OCI-LY7 (cell line): Measurements from ENCODE around the gene C1orf174. TPM values are rescaled to one million over a fixed set of nuclear protein-coding genes. Genes with fewer than 3 reads are reported as not detected.
A peak's percentile ranks its signal among the peaks of the same experiment; 100 is the strongest.

ENCODE experiments used
- BruUV-seq: library from RNA; stranded (reverse); fragments of 400-500 nt; replicated peaks from 2 replicates; lab custom pipeline; 2021; lab: Mats Ljungman, UMichigan
- CTCF ChIA-PET: fragments of 300-600 bp; sonication (Branson Sonifier 250); formaldehyde crosslinking; loops from one replicate; lab custom pipeline; 2022; ENCODE audit warnings: antibody characterized with exemption; ENCODE audit not compliant: unreplicated experiment; lab: Charles Lee
- POLR2A ChIA-PET: fragments of 300-600 bp; sonication (Branson Sonifier 250); formaldehyde crosslinking; loops from one replicate; lab custom pipeline; 2022; ENCODE audit warnings: antibody characterized with exemption; lab: Charles Lee
- DNase-seq: peaks from one replicate; pipeline ENCODE4 v3.0.0-alpha.2; 2015; ENCODE audit warnings: low spot score
- H2AFZ ChIP-seq: fragments of 200-600 bp; sonication (generic), shearing (Covaris generic); 2 replicates; pipeline ENCODE4 v1.6.1; 2014; ENCODE audit warnings: mild to moderate bottlenecking, antibody characterized with exemption, low read length, moderate library complexity
- H3K27ac ChIP-seq: fragments of 200-600 bp; sonication (generic); 2 replicates; pipeline ENCODE4 v1.5.1; 2014; ENCODE audit warnings: mixed run types, low read depth, mild to moderate bottlenecking, moderate library complexity, low read length, inconsistent platforms; ENCODE audit not compliant: poor library complexity, severe bottlenecking
- H3K36me3 ChIP-seq: fragments of 200-600 bp; sonication (generic); 2 replicates; pipeline ENCODE4 v1.6.1; 2014; ENCODE audit warnings: mild to moderate bottlenecking, antibody characterized with exemption, low read length, moderate library complexity, mixed read lengths; ENCODE audit not compliant: insufficient read depth
- H3K4me1 ChIP-seq: fragments of 200-600 bp; sonication (generic); 2 replicates; pipeline ENCODE4 v1.5.1; 2014; ENCODE audit warnings: mild to moderate bottlenecking, low read length; ENCODE audit not compliant: insufficient read depth, poor library complexity, severe bottlenecking
- H3K4me2 ChIP-seq: fragments of 200-600 bp; sonication (generic); 2 replicates; pipeline ENCODE4 v1.6.1; 2014; ENCODE audit warnings: mild to moderate bottlenecking, low read length
- H3K4me3 ChIP-seq: fragments of 200-600 bp; sonication (generic); 2 replicates; pipeline ENCODE4 v1.5.1; 2014; ENCODE audit warnings: mild to moderate bottlenecking, low read depth, low read length; ENCODE audit not compliant: poor library complexity, severe bottlenecking
- H3K79me2 ChIP-seq: fragments of 200-600 bp; sonication (generic); 2 replicates; pipeline ENCODE4 v1.6.1; 2016; ENCODE audit warnings: low read depth, mild to moderate bottlenecking, low read length, moderate library complexity, mixed read lengths; ENCODE audit not compliant: insufficient read depth
- H3K9me2 ChIP-seq: fragments of 200-600 bp; sonication (generic); 2 replicates; pipeline ENCODE4 v1.6.1; 2016; ENCODE audit warnings: mild to moderate bottlenecking, low read length, mixed read lengths; ENCODE audit not compliant: insufficient read depth
- H3K9me3 ChIP-seq: fragments of 200-600 bp; sonication (generic); 2 replicates; pipeline ENCODE4 v1.6.1; 2014; ENCODE audit warnings: mild to moderate bottlenecking, mixed run types, low read length, mixed read lengths
- H4K20me1 ChIP-seq: fragments of 200-600 bp; sonication (generic); 2 replicates; pipeline ENCODE4 v1.6.1; 2014; ENCODE audit warnings: mild to moderate bottlenecking, antibody characterized with exemption, low read length, moderate library complexity, mixed read lengths; ENCODE audit not compliant: insufficient read depth
- CTCF ChIP-seq: fragments of 200-600 bp; sonication (generic); conservative IDR thresholded peaks from 2 replicates; pipeline ENCODE4 v1.5.1; 2014; ENCODE audit warnings: mild to moderate bottlenecking, antibody characterized with exemption, low read length, moderate library complexity, mixed read lengths
- EZH2phosphoT487 ChIP-seq: fragments of 200-600 bp; sonication (generic); IDR thresholded peaks from 2 replicates; pipeline ENCODE4 v1.6.1; 2018; ENCODE audit warnings: low read depth, borderline replicate concordance, mild to moderate bottlenecking, mixed run types, antibody characterized with exemption, low read length, moderate library complexity, mixed read lengths
- intact Hi-C: fragments of 100-400 bp; cut with micrococcal nuclease; formaldehyde crosslinking; loops from one replicate; pipeline ENCODE4 v1.10.0; 2022; ENCODE audit not compliant: unreplicated experiment
- total RNA-seq, 2 experiments: library from RNA; depleted of rRNA in 1 of 2; stranded (reverse); fragments of >200 nt in 1 of 2; shearing (Covaris generic) in 1 of 2; gene quantifications; 2 replicates each; pipeline ENCODE4 v1.2.3, GENCODE V29; 2014 to 2022

C1orf174 gene
- total RNA-seq, 2 experiments from 2014 or later, result 39.0 to 59.5 TPM

GRCh38 chr1:3894626-3895278, 5.3 kb downstream of the C1orf174 start:
- H3K9me2 ChIP-seq, result no peaks in the 10 kb centered on the region
- H3K4me3 ChIP-seq, result no peak overlapping the region
- H3K36me3 ChIP-seq, result peaks cover 80% of the 10 kb centered on the region
- intact Hi-C loops, result no loop called here
- no peak overlapping the region for H3K27ac ChIP-seq
- H3K79me2 ChIP-seq, result peaks cover 72% of the 10 kb centered on the region
- H4K20me1 ChIP-seq, result no peaks in the 10 kb centered on the region
- no peak overlapping the region for H2AFZ ChIP-seq
- H3K4me2 ChIP-seq, result no peak overlapping the region
- no TSS peak for BruUV-seq
- TF ChIP-seq EZH2phosphoT487, result no peak
- no peak for TF ChIP-seq CTCF
- CTCF ChIA-PET, result no interaction called here
- no peak for DNase-seq
- H3K9me3 ChIP-seq, result peaks cover 24% of the 10 kb centered on the region; the same call in 1 of the 2 replicates
- H3K4me1 ChIP-seq, result peaks cover 24% of the 10 kb centered on the region
- POLR2A ChIA-PET, result interaction anchor here (0.6 to 0.8 kb wide), 2 partner anchors 10 to 886 kb away, joined by 3 to 5 read pairs; no protein-coding TSS in a partner anchor

- intact Hi-C loops, result no loop called here
- CTCF ChIA-PET, result no interaction called here
Observed at GRCh38 chr1:3893190-3893589, 6.9 kb downstream of the C1orf174 start.

More at GRCh38 chr1:3893190-3893589, 6.9 kb downstream of the C1orf174 start:
- Histone ChIP-seq H3K9me3 (peaks cover 17% of the 10 kb centered on the region; the same call in 1 of the 2 replicates), H2AFZ (no peak overlapping the region), H3K79me2 (peaks cover 57% of the 10 kb centered on the region), H3K9me2 (no peaks in the 10 kb centered on the region), H4K20me1 (no peaks in the 10 kb centered on the region), H3K36me3 (peaks cover 89% of the 10 kb centered on the region), H3K27ac (peak overlapping the region; percentile 31), H3K4me3 (no peak overlapping the region), H3K4me2 (peak overlapping the region; percentile 32), H3K4me1 (peaks cover 12% of the 10 kb centered on the region)
- no peak for DNase-seq
- no TSS peak for BruUV-seq
- TF ChIP-seq CTCF (no peak), EZH2phosphoT487 (no peak)
- POLR2A ChIA-PET, result interaction anchor here (0.8 to 1.4 kb wide), 2 partner anchors 10 to 96 kb away, joined by 3 read pairs; partner anchors contain the start of gene LRRC47
